Measurements from ENCODE around the gene LILRB3. TPM values are rescaled to one million over a fixed set of nuclear protein-coding genes. Genes with fewer than 3 reads are reported as not detected.

LILRB3 gene
- total and polyA plus RNA-seq, 2 donors (not counting 1 experiment from before 2014, with no cell fraction given), result not detected

GRCh38 chr19:54255105-54255775, 32.4 kb upstream of the LILRB3 start:
- Histone ChIP-seq H3K27ac (ENCODE audit: insufficient read depth, low read length) (no peak overlapping the region), H3K9me3 (ENCODE audit: control insufficient read depth, insufficient read depth, low read depth, low read length) (no peaks in the 10 kb centered on the region), H3K79me2 (ENCODE audit: control insufficient read depth, insufficient read depth, low read length) (no peaks in the 10 kb centered on the region), H4K20me1 (ENCODE audit: control insufficient read depth, extremely low read depth, insufficient read depth, low read length) (no peaks in the 10 kb centered on the region), H3K4me3 (replicated peaks in 1 of 4; ENCODE audit: control extremely low read depth in 1 of 4, insufficient read depth in 1 of 4, low read depth in 3 of 4, low read length in 4 of 4) (no peak overlapping the region), H3K9ac (ENCODE audit: insufficient read depth, low read length) (no peak overlapping the region), H3K27me3 (ENCODE audit: control insufficient read depth, insufficient read depth, low read length) (no peaks in the 10 kb centered on the region), H3K4me2 (ENCODE audit: extremely low read depth, insufficient read depth, low read length) (no peak overlapping the region), H2AFZ (ENCODE audit: low read length) (no peak overlapping the region), H3K4me1 (ENCODE audit: control insufficient read depth, extremely low read depth, insufficient read depth, low read length) (no peaks in the 10 kb centered on the region), H3K36me3 (ENCODE audit: control insufficient read depth, insufficient read depth, low read length) (no peaks in the 10 kb centered on the region)
- no peak for DNase-seq (ENCODE audit: low read depth in 2 of 2)
- TF ChIP-seq EZH2 (IDR thresholded peaks at IDR 0.05; ENCODE audit: low read length, missing control alignments) (no peak), CTCF (conservative IDR thresholded peaks at IDR 0.05 in 1 of 2, IDR thresholded peaks at IDR 0.05 in 1 of 2; ENCODE audit: low read depth in 1 of 2, low read length in 2 of 2) (no peak)

- DNase-seq (ENCODE audit: low read depth in 2 of 2), result no peak
- no peak overlapping the region for H3K4me2 ChIP-seq (ENCODE audit: extremely low read depth, insufficient read depth, low read length)
- H3K27ac ChIP-seq (ENCODE audit: insufficient read depth, low read length), result no peak overlapping the region
- H3K27me3 ChIP-seq (ENCODE audit: control insufficient read depth, insufficient read depth, low read length), result no peaks in the 10 kb centered on the region
- no peaks in the 10 kb centered on the region for H3K79me2 ChIP-seq (ENCODE audit: control insufficient read depth, insufficient read depth, low read length)
- no peaks in the 10 kb centered on the region for H3K9me3 ChIP-seq (ENCODE audit: control insufficient read depth, insufficient read depth, low read depth, low read length)
- H3K4me1 ChIP-seq (ENCODE audit: control insufficient read depth, extremely low read depth, insufficient read depth, low read length), result no peaks in the 10 kb centered on the region
- H2AFZ ChIP-seq (ENCODE audit: low read length), result no peak overlapping the region
- H3K4me3 ChIP-seq (replicated peaks in 1 of 4; ENCODE audit: control extremely low read depth in 1 of 4, insufficient read depth in 1 of 4, low read depth in 3 of 4, low read length in 4 of 4), result no peak overlapping the region
- TF ChIP-seq EZH2 (IDR thresholded peaks at IDR 0.05; ENCODE audit: low read length, missing control alignments) (no peak), CTCF (conservative IDR thresholded peaks at IDR 0.05 in 1 of 2, IDR thresholded peaks at IDR 0.05 in 1 of 2; ENCODE audit: low read depth in 1 of 2, low read length in 2 of 2) (no peak)
- no peaks in the 10 kb centered on the region for H4K20me1 ChIP-seq (ENCODE audit: control insufficient read depth, extremely low read depth, insufficient read depth, low read length)
- no peak overlapping the region for H3K9ac ChIP-seq (ENCODE audit: insufficient read depth, low read length)
- no peaks in the 10 kb centered on the region for H3K36me3 ChIP-seq (ENCODE audit: control insufficient read depth, insufficient read depth, low read length)
Observed at GRCh38 chr19:54254195-54254906, 31.5 kb upstream of the LILRB3 start.

GRCh38 chr19:54253331-54254194, 30.8 kb upstream of the LILRB3 start:
- TF ChIP-seq CTCF (conservative IDR thresholded peaks at IDR 0.05 in 1 of 2, IDR thresholded peaks at IDR 0.05 in 1 of 2; ENCODE audit: low read depth in 1 of 2, low read length in 2 of 2), result no peak
- no peak for TF ChIP-seq EZH2 (IDR thresholded peaks at IDR 0.05; ENCODE audit: low read length, missing control alignments)
- H3K27ac ChIP-seq (ENCODE audit: insufficient read depth, low read length), result no peak overlapping the region
- no peak overlapping the region for H3K4me2 ChIP-seq (ENCODE audit: extremely low read depth, insufficient read depth, low read length)
- no peaks in the 10 kb centered on the region for H3K36me3 ChIP-seq (ENCODE audit: control insufficient read depth, insufficient read depth, low read length)
- H3K4me1 ChIP-seq (ENCODE audit: control insufficient read depth, extremely low read depth, insufficient read depth, low read length), result no peaks in the 10 kb centered on the region
- H3K9ac ChIP-seq (ENCODE audit: insufficient read depth, low read length), result no peak overlapping the region
- H3K9me3 ChIP-seq (ENCODE audit: control insufficient read depth, insufficient read depth, low read depth, low read length), result no peaks in the 10 kb centered on the region
- no peaks in the 10 kb centered on the region for H3K79me2 ChIP-seq (ENCODE audit: control insufficient read depth, insufficient read depth, low read length)
- no peak overlapping the region for H2AFZ ChIP-seq (ENCODE audit: low read length)
- no peaks in the 10 kb centered on the region for H3K27me3 ChIP-seq (ENCODE audit: control insufficient read depth, insufficient read depth, low read length)
- no peak for DNase-seq (ENCODE audit: low read depth in 2 of 2)
- H4K20me1 ChIP-seq (ENCODE audit: control insufficient read depth, extremely low read depth, insufficient read depth, low read length), result no peaks in the 10 kb centered on the region
- H3K4me3 ChIP-seq (replicated peaks in 1 of 4; ENCODE audit: control extremely low read depth in 1 of 4, insufficient read depth in 1 of 4, low read depth in 3 of 4, low read length in 4 of 4), result no peak overlapping the region
